Smooth muscle cell (in vitro differentiated cells): ENCODE results near the gene UTP4. TPM values are rescaled to one million over a fixed set of nuclear protein-coding genes. Genes with fewer than 3 reads are reported as not detected.

Experiments
- DNase-seq: peaks from one replicate; lab custom pipeline; 2025; ENCODE audit not compliant: unreplicated experiment; lab: John Stamatoyannopoulos, UW
- H2AFZ ChIP-seq: fragments of 200-600 bp; sonication (generic); 2 replicates; pipeline ENCODE4 v1.6.0; 2016; ENCODE audit warnings: antibody characterized with exemption, low read depth, mild to moderate bottlenecking
- H3F3A ChIP-seq: fragments of 200-600 bp; sonication (generic); 2 replicates; pipeline ENCODE4 v1.6.0; 2017; ENCODE audit warnings: antibody characterized with exemption, low read depth
- H3K27ac ChIP-seq: fragments of 200-600 bp; sonication (generic); 2 replicates; pipeline ENCODE4 v1.5.1; 2016; ENCODE audit warnings: low read depth, mild to moderate bottlenecking
- H3K27me3 ChIP-seq: fragments of 200-600 bp; sonication (generic); 2 replicates; pipeline ENCODE4 v1.6.1; 2016; ENCODE audit warnings: low read depth, mild to moderate bottlenecking
- H3K36me3 ChIP-seq: fragments of 200-600 bp; sonication (generic); 2 replicates; pipeline ENCODE4 v1.5.1; 2016; ENCODE audit warnings: low read depth
- H3K4me1 ChIP-seq: fragments of 200-600 bp; sonication (generic); 2 replicates; pipeline ENCODE4 v1.5.1; 2016; ENCODE audit warnings: low read depth
- H3K4me2 ChIP-seq: fragments of 200-600 bp; sonication (generic); 2 replicates; pipeline ENCODE4 v1.6.0; 2016; ENCODE audit warnings: mild to moderate bottlenecking
- H3K4me3 ChIP-seq: fragments of 200-600 bp; sonication (generic); 2 replicates; pipeline ENCODE4 v1.5.1; 2016; ENCODE audit warnings: mild to moderate bottlenecking
- H3K79me2 ChIP-seq: fragments of 200-600 bp; sonication (generic); 2 replicates; pipeline ENCODE4 v1.6.0; 2016; ENCODE audit warnings: low read depth, mild to moderate bottlenecking
- H3K9ac ChIP-seq: fragments of 200-600 bp; sonication (generic); 2 replicates; pipeline ENCODE4 v1.6.0; 2016; ENCODE audit warnings: low read depth
- H3K9me3 ChIP-seq: fragments of 200-600 bp; sonication (generic); replicated peaks from 2 replicates; pipeline ENCODE4 v1.5.1; 2016; ENCODE audit warnings: low read depth
- H4K20me1 ChIP-seq: fragments of 200-600 bp; sonication (generic); 2 replicates; pipeline ENCODE4 v1.6.0; 2016; ENCODE audit warnings: low read depth
- CTCF ChIP-seq: fragments of 200-600 bp; sonication (generic); IDR thresholded peaks from 2 replicates; pipeline ENCODE4 v1.5.1; 2017; ENCODE audit warnings: borderline replicate concordance, mild to moderate bottlenecking, antibody characterized with exemption; ENCODE audit not compliant: insufficient read depth, poor library complexity, severe bottlenecking
- WGBS: methylation state at CpG from one replicate; pipeline ENCODE4 v1.1.7; 2016; ENCODE audit warnings: low lambda C conversion rate; 5-methylcytosine and 5-hydroxymethylcytosine counted together
- polyA plus RNA-seq: library from polyadenylated mRNA; unstranded; fragments of >200 nt; fragmentation: Nextera tagmentation; extraction: Ambion mirVana; gene quantifications from 2 replicates; pipeline ENCODE4 v1.2.1, GENCODE V29; 2016
- total RNA-seq: library from RNA; depleted of rRNA; stranded (reverse); fragments of >200 nt; gene quantifications from 2 replicates; pipeline ENCODE4 v1.2.3, GENCODE V29; 2014

The UTP4 gene
- total and polyA plus RNA-seq, 2 experiments from 2014 or later = 20.4 to 29.0 TPM

GRCh38 chr16:69150146-69150865, 17.9 kb downstream of the UTP4 start:
- H4K20me1 ChIP-seq = peaks cover 4% of the 10 kb centered on the region
- TF ChIP-seq CTCF = peak; percentile 77
- no peak overlapping the region for H3K4me2 ChIP-seq
- H3K27me3 ChIP-seq = no peaks in the 10 kb centered on the region
- H3K79me2 ChIP-seq = no peaks in the 10 kb centered on the region
- no peak for DNase-seq
- no peaks in the 10 kb centered on the region for H3F3A ChIP-seq
- H3K9ac ChIP-seq = no peak overlapping the region
- WGBS = 72% methylated on average over 16 of the region's 16 CpGs
- no peak overlapping the region for H2AFZ ChIP-seq
- peaks cover 20% of the 10 kb centered on the region for H3K36me3 ChIP-seq
- no peak overlapping the region for H3K27ac ChIP-seq
- no peak overlapping the region for H3K4me3 ChIP-seq
- H3K9me3 ChIP-seq = no peaks in the 10 kb centered on the region
- no peaks in the 10 kb centered on the region for H3K4me1 ChIP-seq

GRCh38 chr16:69157196-69157595, 24.7 kb downstream of the UTP4 start:
- Histone ChIP-seq H3K79me2 (no peaks in the 10 kb centered on the region), H3K4me3 (no peak overlapping the region), H3K4me1 (no peaks in the 10 kb centered on the region), H3K36me3 (peaks cover 31% of the 10 kb centered on the region), H3K9me3 (no peaks in the 10 kb centered on the region), H3K4me2 (no peak overlapping the region), H3K27ac (no peak overlapping the region), H3K9ac (no peak overlapping the region), H2AFZ (no peak overlapping the region), H3K27me3 (no peaks in the 10 kb centered on the region), H4K20me1 (no peaks in the 10 kb centered on the region), H3F3A (no peaks in the 10 kb centered on the region)
- 92% methylated on average over 3 of the region's 3 CpGs for WGBS
- no peak for DNase-seq
- no peak for TF ChIP-seq CTCF

GRCh38 chr16:69160192-69160591, 27.7 kb downstream of the UTP4 start:
- TF ChIP-seq CTCF = no peak
- H4K20me1 ChIP-seq = no peaks in the 10 kb centered on the region

GRCh38 chr16:69165584-69165983, 33.1 kb downstream of the UTP4 start:
- no peak for DNase-seq
- peaks cover 7% of the 10 kb centered on the region for H4K20me1 ChIP-seq
- no peak overlapping the region for H3K4me3 ChIP-seq
- peaks cover 13% of the 10 kb centered on the region for H3F3A ChIP-seq
- no peaks in the 10 kb centered on the region for H3K79me2 ChIP-seq
- 93% methylated on average over 6 of the region's 6 CpGs for WGBS
- peaks cover 26% of the 10 kb centered on the region for H3K36me3 ChIP-seq
- no peak overlapping the region for H2AFZ ChIP-seq
- H3K4me2 ChIP-seq = no peak overlapping the region
- TF ChIP-seq CTCF = no peak
- H3K4me1 ChIP-seq = no peaks in the 10 kb centered on the region
- H3K9me3 ChIP-seq = no peaks in the 10 kb centered on the region
- H3K27ac ChIP-seq = no peak overlapping the region
- no peaks in the 10 kb centered on the region for H3K27me3 ChIP-seq
- no peak overlapping the region for H3K9ac ChIP-seq

More at GRCh38 chr16:69160192-69160591, 27.7 kb downstream of the UTP4 start:
- no peak overlapping the region for H2AFZ ChIP-seq
- H3K4me1 ChIP-seq = no peaks in the 10 kb centered on the region
- DNase-seq = no peak
- peaks cover under 1% of the 10 kb centered on the region for H3F3A ChIP-seq
- 91% methylated on average over 1 of the region's 1 CpG for WGBS
- H3K27ac ChIP-seq = no peak overlapping the region
- H3K9ac ChIP-seq = no peak overlapping the region
- H3K4me2 ChIP-seq = no peak overlapping the region
- H3K9me3 ChIP-seq = no peaks in the 10 kb centered on the region
- H3K36me3 ChIP-seq = peaks cover 26% of the 10 kb centered on the region
- no peaks in the 10 kb centered on the region for H3K27me3 ChIP-seq
- no peak overlapping the region for H3K4me3 ChIP-seq
- no peaks in the 10 kb centered on the region for H3K79me2 ChIP-seq
